Thyroid gland (tissue), 4 donors: ENCODE data around the gene NGB. TPM values are rescaled to one million over a fixed set of nuclear protein-coding genes. Genes with fewer than 3 reads are reported as not detected.

Experiments used
- DNase-seq, 2 donors: peaks; one replicate each; pipeline ENCODE4 v3.0.0-alpha.2; 2019
- H3K27ac ChIP-seq, 3 donors: fragments of 200-600 bp; sonication (generic); 1 replicate in 2 of 3; 2 replicates in 1 of 3; pipeline ENCODE4 v1.5.1; 2016 to 2019; ENCODE audit warnings: mild to moderate bottlenecking in 1 of 3, moderate library complexity in 1 of 3
- H3K27me3 ChIP-seq: fragments of 200-600 bp; sonication (generic); one replicate; pipeline ENCODE4 v1.5.1; 2019
- H3K36me3 ChIP-seq, 2 donors: fragments of 200-600 bp; sonication (generic); one replicate each; pipeline ENCODE4 v1.5.1; 2016 to 2019
- H3K4me1 ChIP-seq, 2 donors: fragments of 200-600 bp; sonication (generic); one replicate each; pipeline ENCODE4 v1.5.1; 2017 to 2019
- H3K4me3 ChIP-seq, 3 donors: fragments of 200-600 bp; sonication (generic); replicated peaks in 1 of 3; 1 replicate in 2 of 3; 2 replicates in 1 of 3; pipeline ENCODE4 v1.5.1; 2016; ENCODE audit warnings: mild to moderate bottlenecking in 1 of 3
- H3K9me3 ChIP-seq: fragments of 200-600 bp; sonication (generic); one replicate; pipeline ENCODE4 v1.5.1; 2017
- CTCF ChIP-seq, 6 experiments: fragments of 200-600 bp in 3 of 6; fragments of 450-650 bp in 3 of 6; sonication (generic) in 3 of 6; IDR thresholded peaks; one replicate each; pipeline ENCODE4 v1.5.1; 2016 to 2019; ENCODE audit warnings: antibody characterized with exemption in 6 of 6, mild to moderate bottlenecking in 2 of 6, inconsistent platforms in 1 of 6, moderate library complexity in 1 of 6
- POLR2A ChIP-seq, 2 donors: fragments of 450-650 bp; IDR thresholded peaks; one replicate each; pipeline ENCODE4 v1.6.1; 2017; ENCODE audit warnings: antibody characterized with exemption in 2 of 2, mild to moderate bottlenecking in 2 of 2, moderate library complexity in 1 of 2
- WGBS, 2 donors: methylation state at CpG; one replicate each; pipeline ENCODE4 v1.1.5; 2017; 5-methylcytosine and 5-hydroxymethylcytosine counted together
- intact Hi-C: fragments of 100-400 bp; cut with DNase I; formaldehyde crosslinking; loops from one replicate; pipeline ENCODE4 v1.15.1; 2023
- total RNA-seq, 4 donors: library from RNA; depleted of rRNA; stranded (reverse); fragments of >200 nt; gene quantifications; one replicate each; pipeline ENCODE4 v1.2.3, GENCODE V29; 2016

NGB gene
- total RNA-seq, 4 donors from 2014 or later = not detected

DNA sequence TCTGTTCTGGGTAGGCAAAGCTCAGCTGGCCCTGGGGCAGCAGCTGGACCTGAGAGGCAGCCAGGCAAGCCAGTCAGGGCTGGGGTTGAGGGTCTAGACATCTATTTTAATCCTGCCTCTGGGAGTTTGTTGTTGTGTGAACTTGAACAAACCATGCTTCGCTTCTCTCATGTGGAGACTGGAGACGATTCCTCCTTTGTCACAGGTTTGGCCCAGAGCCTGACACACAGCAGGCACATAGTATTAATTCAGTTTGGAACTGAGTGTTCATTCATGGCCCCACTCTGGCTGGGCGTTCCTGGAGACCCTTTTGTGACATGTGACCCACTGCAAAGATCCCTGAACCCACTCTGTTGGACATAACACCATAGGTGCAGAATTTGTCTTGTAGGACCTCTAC lies 39.3 kb downstream of the NGB start:
- DNase-seq = no peak
- Histone ChIP-seq H3K4me3 (no peak overlapping the region), H3K36me3 (no peaks in the 10 kb centered on the region), H3K4me1 (no peaks in the 10 kb centered on the region), H3K27me3 (no peaks in the 10 kb centered on the region), H3K27ac (no peak overlapping the region), H3K9me3 (no peaks in the 10 kb centered on the region)
- intact Hi-C loops = no loop called here
- no peak for TF ChIP-seq CTCF (IDR thresholded peaks at IDR 0.05)
- TF ChIP-seq POLR2A (IDR thresholded peaks at IDR 0.05) = no peak
- 63 to 67% methylated on average over 3 of the region's 3 CpGs for WGBS, 2 donors

DNA sequence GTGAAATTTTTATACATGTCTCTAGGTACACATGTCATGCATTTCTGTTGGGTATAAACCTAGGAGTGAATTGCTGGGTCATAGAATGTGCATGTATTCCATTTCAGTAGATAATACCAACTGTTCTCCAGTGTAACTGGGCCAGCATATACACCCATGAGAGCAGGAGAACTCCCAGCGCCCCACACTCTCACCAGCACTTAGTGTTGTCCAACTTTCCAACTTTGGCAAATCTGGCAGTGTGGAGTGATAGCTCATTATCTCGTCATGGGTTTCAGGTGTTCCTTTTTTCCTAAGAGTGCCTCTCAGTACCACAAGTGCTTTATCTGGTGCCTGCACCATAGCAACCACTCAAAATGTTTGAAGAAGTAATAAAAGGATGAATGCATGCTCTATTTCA lies 40.1 kb downstream of the NGB start:
- no peaks in the 10 kb centered on the region for H3K36me3 ChIP-seq
- no peak for TF ChIP-seq POLR2A (IDR thresholded peaks at IDR 0.05)
- TF ChIP-seq CTCF (IDR thresholded peaks at IDR 0.05) = no peak
- WGBS, 2 donors = 78 to 85% methylated on average over 2 of the region's 2 CpGs
- no peaks in the 10 kb centered on the region for H3K9me3 ChIP-seq
- no peaks in the 10 kb centered on the region for H3K27me3 ChIP-seq
- H3K4me1 ChIP-seq = no peaks in the 10 kb centered on the region
- intact Hi-C loops = no loop called here
- no peak overlapping the region for H3K4me3 ChIP-seq
- H3K27ac ChIP-seq = no peak overlapping the region
- DNase-seq = no peak

GRCh38 chr14:77228056-77228455 lies 43.0 kb downstream of the NGB start:
- H3K36me3 ChIP-seq = no peaks in the 10 kb centered on the region
- H3K27ac ChIP-seq = no peak overlapping the region
- no peaks in the 10 kb centered on the region for H3K4me1 ChIP-seq
- WGBS, 2 donors = 61 to 68% methylated on average over 6 of the region's 6 CpGs
- H3K27me3 ChIP-seq = no peaks in the 10 kb centered on the region
- no peaks in the 10 kb centered on the region for H3K9me3 ChIP-seq
- no peak overlapping the region for H3K4me3 ChIP-seq
- TF ChIP-seq CTCF (IDR thresholded peaks at IDR 0.05) (no peak), POLR2A (IDR thresholded peaks at IDR 0.05) (no peak)
- intact Hi-C loops = no loop called here
- DNase-seq = no peak

DNA sequence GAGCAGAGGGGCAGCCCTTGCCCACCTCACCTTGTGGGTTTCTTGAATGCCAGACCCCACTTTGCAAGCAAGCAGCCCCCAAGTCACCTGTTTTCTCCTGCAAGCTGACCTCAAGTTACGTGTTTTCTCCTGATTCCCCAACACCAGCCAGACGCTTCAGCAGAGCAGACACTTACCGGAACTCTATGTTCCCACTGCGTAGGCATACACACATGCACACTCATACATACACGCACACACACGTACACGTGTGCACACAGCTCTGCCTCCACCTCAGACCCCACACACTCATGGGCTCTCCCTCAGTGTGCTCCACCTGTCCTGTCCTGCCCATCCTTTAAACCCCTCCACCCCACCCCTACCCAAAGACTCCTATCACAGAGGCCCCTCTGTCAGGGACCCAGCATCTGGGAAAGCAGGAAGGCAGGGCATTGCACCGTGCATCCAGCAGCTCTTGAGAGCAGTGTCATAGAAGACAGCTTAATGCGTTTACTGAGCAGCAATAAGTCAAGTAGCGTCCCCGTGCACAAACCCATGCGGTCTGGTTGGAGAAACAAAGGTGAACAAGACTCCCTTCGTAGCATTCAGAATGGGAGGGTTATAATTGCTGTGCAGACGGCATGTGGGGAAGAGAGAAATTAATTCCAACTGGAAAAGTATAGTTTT lies 45.0 kb downstream of the NGB start:
- H3K27ac ChIP-seq = no peak overlapping the region
- no peak overlapping the region for H3K4me3 ChIP-seq
- WGBS, 2 donors = 64 to 86% methylated on average over 13 to 14 of the region's 14 CpGs
- no peaks in the 10 kb centered on the region for H3K9me3 ChIP-seq
- DNase-seq = no peak
- no peaks in the 10 kb centered on the region for H3K36me3 ChIP-seq
- H3K27me3 ChIP-seq = no peaks in the 10 kb centered on the region
- H3K4me1 ChIP-seq = no peaks in the 10 kb centered on the region
- TF ChIP-seq POLR2A (IDR thresholded peaks at IDR 0.05) (no peak), CTCF (IDR thresholded peaks at IDR 0.05) (no peak)
- intact Hi-C loops = no loop called here

DNA sequence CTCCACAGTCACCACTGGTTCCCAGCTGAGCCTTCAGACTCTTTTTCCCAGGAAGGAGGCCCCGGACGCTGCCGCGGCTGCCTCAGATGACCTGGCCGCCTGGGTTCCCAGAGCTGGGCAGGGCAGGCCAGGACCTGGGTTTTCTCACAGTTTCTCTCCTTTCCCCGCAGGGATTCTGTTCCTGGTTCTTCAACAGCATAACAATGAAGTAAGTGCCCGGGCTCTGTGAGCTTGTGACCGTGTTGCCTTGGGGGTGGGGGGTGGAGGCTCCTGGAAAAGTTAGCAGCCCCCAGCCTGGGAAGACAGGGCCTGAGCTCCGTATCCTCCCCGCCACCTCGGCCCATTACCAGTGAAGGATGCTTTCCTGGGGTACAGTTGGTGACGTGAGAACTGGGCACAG lies 45.8 kb downstream of the NGB start:
- 67 to 70% methylated on average over 11 to 12 of the region's 12 CpGs for WGBS, 2 donors
- intact Hi-C loops = no loop called here
- TF ChIP-seq POLR2A (IDR thresholded peaks at IDR 0.05) = no peak
- no peak for TF ChIP-seq CTCF (IDR thresholded peaks at IDR 0.05)
- no peak overlapping the region for H3K27ac ChIP-seq
- H3K36me3 ChIP-seq = no peaks in the 10 kb centered on the region
- no peaks in the 10 kb centered on the region for H3K4me1 ChIP-seq
- no peak overlapping the region for H3K4me3 ChIP-seq
- DNase-seq = no peak
- no peaks in the 10 kb centered on the region for H3K27me3 ChIP-seq
- H3K9me3 ChIP-seq = no peaks in the 10 kb centered on the region
